Fibroblast of villous mesenchyme (primary cell): ENCODE measurements around the gene CHRNE. TPM values are rescaled to one million over a fixed set of nuclear protein-coding genes. Genes with fewer than 3 reads are reported as not detected.

ENCODE experiments used
- DNase-seq: peaks from one replicate; pipeline ENCODE4 v3.0.0-alpha.2; 2010; ENCODE audit warnings: low read depth
- H3K4me3 ChIP-seq: 2 replicates; pipeline ENCODE4 v1.5.1; 2011; ENCODE audit warnings: low read depth, mild to moderate bottlenecking, low read length
- total RNA-seq: library from RNA; depleted of rRNA; stranded (reverse); fragments of >200 nt; gene quantifications from 2 replicates; pipeline ENCODE4 v1.2.3, GENCODE V29; 2012
- TF ChIP-seq, protein P1 (sequence below): IDR thresholded peaks from 2 replicates; pipeline ENCODE4 v1.5.1; 2012; ENCODE audit warnings: low read depth, mild to moderate bottlenecking, low read length; ENCODE audit not compliant: insufficient read depth

The CHRNE gene
- total RNA-seq, 1 donor, result under 0.01 TPM

DNA sequence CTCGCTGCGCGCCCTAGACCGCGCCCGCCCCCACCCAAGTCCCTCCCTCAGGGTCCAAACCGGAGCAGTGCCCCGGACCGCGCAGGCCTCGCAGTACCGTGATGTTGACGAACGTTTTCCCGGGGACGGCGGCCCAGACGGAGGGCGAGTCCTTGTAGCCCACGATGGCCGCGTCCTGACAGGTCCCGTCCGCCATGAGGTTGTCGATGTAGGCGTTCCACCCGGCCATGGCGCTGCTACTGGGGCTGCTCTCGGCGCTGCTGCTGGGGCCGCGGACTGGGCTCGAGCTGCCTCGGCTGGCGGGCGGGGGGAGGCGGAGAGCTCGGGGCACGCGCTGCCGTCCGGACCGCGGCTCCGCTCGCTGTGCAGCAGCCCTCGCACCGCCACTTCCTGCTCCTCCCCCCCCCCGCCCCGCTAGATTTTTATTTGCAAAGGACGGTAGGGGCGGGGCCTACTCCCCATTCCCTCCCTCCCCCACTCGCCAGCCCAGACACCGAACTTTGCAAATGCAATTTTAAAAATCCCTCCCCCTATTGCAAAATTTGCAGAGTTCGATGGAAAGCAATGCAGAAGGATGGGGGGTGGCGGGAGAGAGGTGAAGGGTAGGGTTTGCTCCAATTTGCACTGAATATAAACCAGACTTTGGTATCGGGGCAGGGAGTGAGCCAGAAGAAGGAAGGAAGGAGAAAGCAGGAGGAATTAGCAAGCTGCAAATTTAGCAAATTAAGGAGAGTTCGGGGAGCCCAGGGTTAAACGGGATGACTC lies 45.5 kb upstream of the CHRNE start, which contains the start of gene PFN1:
Gene PFN1 (minus strand): TSS at position 365 of the 765 bp plus-strand sequence. CDS start 136 bp downstream, at position 229.
- TF ChIP-seq, protein P1, sequence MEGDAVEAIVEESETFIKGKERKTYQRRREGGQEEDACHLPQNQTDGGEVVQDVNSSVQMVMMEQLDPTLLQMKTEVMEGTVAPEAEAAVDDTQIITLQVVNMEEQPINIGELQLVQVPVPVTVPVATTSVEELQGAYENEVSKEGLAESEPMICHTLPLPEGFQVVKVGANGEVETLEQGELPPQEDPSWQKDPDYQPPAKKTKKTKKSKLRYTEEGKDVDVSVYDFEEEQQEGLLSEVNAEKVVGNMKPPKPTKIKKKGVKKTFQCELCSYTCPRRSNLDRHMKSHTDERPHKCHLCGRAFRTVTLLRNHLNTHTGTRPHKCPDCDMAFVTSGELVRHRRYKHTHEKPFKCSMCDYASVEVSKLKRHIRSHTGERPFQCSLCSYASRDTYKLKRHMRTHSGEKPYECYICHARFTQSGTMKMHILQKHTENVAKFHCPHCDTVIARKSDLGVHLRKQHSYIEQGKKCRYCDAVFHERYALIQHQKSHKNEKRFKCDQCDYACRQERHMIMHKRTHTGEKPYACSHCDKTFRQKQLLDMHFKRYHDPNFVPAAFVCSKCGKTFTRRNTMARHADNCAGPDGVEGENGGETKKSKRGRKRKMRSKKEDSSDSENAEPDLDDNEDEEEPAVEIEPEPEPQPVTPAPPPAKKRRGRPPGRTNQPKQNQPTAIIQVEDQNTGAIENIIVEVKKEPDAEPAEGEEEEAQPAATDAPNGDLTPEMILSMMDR, result no peak
- DNase-seq, result peak; percentile 97

DNA sequence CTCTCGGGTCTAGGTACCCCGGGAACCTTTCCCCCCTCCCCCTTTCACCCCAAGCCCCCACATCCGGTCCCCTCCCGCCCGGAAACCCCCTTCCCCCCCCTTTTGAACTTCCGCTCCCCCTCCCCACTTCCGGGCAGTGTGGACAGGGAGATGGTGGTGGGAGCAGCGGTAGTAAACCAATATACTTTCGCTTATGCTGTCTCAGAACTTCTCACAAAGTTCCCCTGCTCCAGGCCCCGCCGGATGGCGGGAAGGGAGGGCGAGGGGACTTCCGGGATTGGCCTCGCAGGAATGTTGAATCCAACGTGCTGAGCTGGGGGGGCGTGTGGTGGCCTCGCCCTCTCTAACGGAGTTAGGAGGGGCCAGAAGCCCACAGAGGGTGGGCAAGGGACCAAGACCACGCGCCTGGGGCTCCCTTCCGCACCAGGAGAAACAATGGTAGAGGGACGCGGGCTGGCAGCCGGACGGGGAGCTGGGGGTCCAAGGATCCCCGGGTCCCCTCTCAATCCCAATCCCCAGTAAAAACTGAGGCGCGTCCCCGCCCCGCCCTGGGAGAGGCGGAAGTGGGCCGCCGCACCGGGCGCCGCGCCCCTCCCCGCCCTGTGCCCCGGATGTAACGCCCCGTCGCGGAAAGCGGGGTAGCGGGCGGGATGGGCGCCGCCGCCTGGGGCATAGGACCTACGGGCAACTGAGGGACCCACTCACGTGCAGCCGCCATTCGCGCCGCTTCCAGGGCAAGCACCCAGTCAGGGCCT lies 44.7 kb upstream of the CHRNE start:
- TF ChIP-seq, protein P1, result no peak
- DNase-seq, result peak; percentile 69
- peak overlapping the region; percentile 98 for H3K4me3 ChIP-seq

More for the DNA sequence above, 45.5 kb upstream of the CHRNE start, which contains the start of gene PFN1:
- H3K4me3 ChIP-seq, result peak within 1 kb of the TSS; percentile 98

DNA sequence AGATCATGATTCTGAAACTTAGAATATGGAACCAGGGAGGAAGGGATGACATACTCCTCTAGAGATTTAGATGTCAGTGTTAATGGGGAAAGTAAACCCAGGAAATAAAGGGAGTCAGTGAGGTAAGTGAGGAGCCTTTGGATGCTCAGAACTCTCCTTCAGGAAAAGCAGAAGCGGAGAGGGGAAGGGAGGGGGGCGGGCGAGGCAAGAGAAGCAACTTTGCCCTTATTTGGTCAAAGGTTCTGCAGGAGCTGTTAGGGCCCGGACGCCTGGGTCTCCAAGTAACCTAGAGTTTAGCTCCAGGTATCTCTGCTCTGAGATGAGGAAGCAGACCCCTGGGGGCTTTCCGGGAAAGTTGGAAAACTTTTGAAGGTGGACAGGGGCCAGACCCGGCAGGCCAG lies 44.1 kb upstream of the CHRNE start:
- peak overlapping the region; percentile 98 for H3K4me3 ChIP-seq
- TF ChIP-seq, protein P1, result no peak
- no peak for DNase-seq

DNA sequence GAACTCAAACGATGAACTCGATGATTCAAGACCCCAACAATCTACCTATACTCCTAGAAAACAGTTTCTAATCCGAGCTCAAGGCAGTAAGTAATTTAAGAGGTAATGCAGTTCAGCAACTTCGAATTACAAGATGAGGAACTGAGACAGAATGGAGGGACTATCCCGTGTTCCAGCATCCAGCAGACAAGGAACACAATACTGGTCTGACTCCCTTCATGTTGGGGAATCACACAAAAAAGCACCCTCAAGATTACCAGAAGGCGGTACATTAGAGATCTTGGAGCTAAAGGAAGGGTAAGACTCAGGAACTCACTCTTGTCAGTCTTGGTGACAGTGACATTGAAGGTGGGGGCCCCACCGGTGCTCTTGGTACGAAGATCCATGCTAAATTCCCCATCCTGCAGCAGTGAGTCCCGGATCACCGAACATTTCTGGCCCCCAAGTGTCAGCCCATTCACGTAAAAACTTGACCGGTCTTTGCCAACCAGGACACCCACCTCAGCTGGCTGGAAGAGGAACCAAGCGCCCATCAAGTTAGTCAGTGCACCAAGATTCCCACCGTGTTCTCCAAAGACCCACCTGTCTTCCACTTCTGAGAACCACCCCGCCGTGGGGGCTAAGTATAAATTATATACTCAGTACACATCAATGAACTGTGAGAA lies 43.5 kb upstream of the CHRNE start:
- H3K4me3 ChIP-seq, result peak overlapping the region; percentile 98
- TF ChIP-seq, protein P1, result no peak
- no peak for DNase-seq

DNA sequence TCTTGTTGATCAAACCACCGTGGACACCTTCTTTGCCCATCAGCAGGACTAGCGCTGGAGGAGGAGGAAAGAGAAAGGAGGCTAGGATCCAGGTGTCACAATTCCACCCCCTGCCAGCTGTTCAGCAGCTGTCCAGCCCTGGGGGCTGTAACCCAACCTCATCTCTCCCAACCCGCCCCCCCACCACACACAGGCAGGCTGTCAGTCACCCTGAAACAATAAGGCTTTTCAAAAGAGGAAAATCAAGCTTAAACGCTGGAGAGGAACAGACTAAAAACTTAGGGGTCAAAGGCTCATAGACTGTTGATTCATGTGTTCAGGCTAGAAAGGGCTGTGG lies 43.0 kb upstream of the CHRNE start:
- DNase-seq, result no peak
- H3K4me3 ChIP-seq, result peak overlapping the region; percentile 98
- TF ChIP-seq, protein P1, result no peak

DNA sequence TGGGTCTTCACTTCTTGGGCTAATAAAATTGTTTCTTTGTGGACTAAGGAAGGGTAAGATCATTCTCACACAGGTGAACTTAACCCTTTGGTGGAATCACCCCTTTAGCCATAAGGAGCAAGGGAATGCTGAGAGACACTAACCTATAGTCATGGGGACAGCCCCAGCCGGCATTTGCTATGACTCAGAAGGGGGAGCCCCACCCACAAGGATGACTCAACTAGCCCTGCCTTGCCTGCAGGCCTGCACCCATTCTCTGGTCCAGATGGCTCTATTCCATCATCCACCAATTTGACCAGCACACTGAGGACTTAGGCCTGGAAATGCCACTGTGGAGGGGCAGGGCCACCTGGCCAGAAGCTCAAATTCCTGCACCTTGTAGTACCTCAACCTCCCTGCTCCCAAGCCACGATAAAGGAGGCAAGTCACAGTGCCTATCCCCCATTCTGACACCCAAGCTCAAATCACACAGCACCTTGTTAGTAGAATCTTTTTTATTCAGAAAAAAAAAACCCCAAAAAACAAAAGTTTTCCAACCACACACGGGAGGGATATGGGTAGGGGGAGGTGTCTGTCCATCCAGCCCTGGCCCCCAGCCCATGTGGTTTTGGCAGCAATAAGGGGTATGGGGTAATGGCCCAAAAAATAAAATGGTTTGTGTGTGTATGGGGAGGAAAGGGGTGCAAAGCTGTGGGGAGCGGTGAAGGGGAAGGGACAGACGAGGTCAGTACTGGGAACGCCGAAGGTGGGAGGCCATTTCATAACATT lies 42.5 kb upstream of the CHRNE start:
- peak overlapping the region; percentile 98 for H3K4me3 ChIP-seq
- peak; percentile 89 for DNase-seq
- TF ChIP-seq, protein P1, result no peak
